Endometrial microvascular endothelial cells (primary cell): ENCODE data around the gene ZNF784. TPM values are rescaled to one million over a fixed set of nuclear protein-coding genes. Genes with fewer than 3 reads are reported as not detected.

Experiments used
- in situ Hi-C: cut with HindIII; loops from 2 replicates; pipeline ENCODE4 v1.10.0; 2017; ENCODE audit warnings: low sequenced_read_pairs, low pct_unique_long_range_greater_than_20kb; ENCODE audit errors: inconsistent ontology term
- total RNA-seq: library from RNA; depleted of rRNA; stranded (reverse); fragments of >200 nt; gene quantifications from one replicate; pipeline ENCODE4 v1.2.3, GENCODE V29; 2015; ENCODE audit errors: inconsistent ontology term

The ZNF784 gene
- total RNA-seq, 1 donor from 2014 or later = 1.0 TPM

DNA sequence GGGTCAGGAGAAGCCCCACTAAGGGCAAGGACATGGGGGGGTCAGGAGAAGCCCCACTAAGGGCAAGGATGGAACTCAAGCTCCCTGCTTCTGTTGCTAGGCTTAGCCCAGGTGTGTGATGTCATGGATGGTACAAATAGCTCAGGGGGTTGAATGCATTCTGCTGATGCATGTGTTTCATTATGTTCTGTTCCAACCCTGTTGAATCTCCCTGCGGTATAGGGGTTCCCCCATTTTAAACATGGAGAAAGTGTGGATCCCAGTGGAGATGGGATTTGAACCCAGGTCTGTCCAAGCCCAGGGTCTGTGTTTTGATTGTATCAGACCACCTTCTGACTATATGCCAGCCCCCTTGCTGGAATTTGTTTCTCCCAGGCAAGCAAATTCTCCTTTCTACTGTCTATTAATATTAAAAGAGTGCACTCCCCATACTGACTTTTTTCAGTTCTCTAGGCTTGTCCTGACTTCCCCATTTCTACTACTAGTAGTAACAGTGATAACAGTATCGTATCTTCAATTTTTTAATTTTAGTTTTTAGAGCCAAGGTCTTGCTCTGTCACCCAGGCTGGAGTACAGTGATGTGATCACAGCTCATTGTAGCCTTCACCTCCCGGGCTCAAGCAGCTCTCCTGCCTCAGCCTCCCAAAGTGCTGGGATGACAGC, 12.3 kb downstream of the ZNF784 start:
- in situ Hi-C loops = no loop called here

DNA sequence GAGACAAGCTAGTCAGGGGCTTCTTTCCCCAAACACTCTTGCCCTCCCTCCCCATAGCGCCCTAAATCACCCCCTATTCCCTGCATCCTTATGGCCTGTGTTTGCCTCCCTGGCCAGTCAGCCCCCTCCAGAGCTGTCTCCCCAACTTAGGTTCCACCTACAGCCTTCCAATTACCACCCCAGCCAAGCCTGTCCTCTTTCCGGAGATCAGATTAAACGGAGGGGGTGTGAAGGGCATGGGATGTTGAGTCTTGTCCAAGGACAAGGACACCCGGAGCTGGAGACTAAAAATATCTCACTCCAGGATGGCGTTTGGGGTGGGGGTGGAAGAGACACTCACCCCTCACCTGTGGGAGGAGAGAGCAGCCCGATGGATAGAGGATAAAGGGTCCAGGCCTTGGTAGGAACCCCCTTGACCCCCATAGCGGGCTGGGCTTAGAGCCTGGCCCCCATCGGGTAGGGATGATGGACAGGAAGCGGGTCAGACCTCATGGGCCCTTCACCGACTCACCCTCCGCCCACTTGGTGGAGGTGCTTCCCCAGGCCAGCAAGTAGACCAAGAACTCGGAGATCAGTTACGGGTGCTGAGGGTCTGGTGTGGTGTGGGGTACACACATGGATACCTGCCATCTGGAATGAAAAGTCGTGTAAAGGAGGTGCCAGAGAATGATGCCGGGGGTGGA, 12.9 kb downstream of the ZNF784 start:
- in situ Hi-C loops = no loop called here

DNA sequence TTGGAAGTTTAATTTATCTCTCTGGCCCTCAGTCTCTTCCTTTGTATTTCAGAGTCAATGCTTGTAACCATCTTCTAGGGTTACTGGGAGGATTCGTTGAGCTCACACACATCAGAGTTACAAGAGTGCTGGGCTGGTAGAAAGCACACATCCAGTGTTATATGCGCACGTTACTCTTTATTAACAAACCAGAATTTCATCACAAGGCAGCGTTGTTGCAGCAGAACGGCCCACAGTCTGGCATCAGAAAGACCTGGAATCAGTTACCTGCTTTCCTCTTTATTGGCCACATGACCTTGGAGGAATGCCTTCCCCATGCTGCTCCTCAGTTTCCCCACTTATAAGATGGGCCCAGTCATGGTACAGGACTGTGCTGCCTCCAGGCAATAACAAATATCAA, 15.0 kb downstream of the ZNF784 start:
- in situ Hi-C loops = no loop called here

DNA sequence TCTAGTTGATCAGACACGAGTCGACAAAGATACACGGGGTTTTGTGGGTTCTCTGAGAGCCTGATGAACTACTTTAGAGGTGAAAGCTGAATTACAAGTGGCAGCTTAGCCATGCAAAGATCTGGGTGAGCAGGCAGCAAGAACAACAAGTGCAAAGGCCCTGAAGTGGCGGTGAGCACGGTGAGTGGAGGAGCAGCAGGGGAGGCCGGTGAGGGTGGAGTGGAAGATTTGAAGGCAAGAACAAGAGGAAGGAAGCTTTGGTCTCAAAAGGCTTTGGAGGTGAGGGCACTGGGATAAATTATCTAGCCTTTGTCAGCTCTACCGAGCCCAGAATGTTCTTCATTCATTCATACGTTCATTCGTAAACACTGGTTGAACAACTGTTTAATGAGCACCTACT, 17.5 kb downstream of the ZNF784 start:
- in situ Hi-C loops = no loop called here

DNA sequence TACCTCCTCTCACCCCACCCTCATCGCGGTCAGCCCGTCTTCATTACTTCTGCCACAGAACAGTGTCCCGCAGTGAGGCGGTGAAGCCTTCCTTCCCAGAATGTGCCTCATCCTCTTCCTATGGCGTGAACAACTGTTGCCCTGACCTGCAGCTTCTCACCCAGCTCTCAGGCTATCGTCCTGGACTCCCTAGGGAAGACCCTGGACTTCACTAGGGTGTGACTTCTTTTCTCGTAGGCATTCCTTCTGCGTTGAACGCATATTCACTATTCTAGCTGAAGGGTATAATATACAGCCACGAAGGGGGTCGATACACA, 17.9 kb downstream of the ZNF784 start:
- in situ Hi-C loops = no loop called here

DNA sequence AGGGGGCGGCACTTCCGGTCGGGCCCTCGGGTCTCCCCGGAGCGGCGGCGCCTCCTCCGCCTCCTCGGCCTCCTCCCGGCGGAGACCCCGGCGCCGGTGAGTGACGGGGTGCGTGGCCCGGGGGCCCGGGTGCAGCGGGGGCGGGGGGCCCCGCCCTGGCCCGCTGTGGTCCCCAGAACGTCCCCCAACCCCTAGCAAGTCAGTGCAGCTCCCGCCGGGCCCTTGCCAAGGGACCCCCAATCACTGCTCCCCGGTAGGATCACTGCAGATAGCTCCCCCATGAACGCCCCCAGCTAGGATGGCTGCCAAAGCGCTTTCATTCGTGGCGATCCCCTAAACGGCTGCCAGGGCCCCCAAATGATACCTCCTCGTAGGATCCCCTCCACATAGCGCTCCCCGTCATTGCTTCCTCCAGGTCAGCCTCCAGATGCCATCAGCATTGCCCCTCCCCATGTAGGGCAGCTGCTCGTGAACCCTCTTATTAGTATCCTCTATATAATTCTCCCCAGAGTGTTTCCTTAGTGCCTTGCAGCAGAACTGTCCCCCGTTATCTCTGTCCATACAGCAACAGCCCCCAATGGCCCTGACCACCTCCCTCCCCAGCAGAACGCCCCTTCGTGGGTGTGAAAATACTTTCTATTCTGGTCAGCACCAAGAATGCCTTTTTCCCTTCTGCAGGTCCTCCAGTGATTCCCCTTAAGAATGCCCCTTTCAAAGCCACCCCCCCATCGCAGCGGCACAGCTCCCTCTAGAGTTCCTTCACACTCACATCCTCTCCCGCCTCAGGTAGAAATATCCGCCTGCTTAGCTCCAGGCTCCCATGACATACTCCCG, 18.5 kb downstream of the ZNF784 start, which contains the start of gene ZNF865:
Gene ZNF865 (plus strand): TSS at position 11 of the 834 bp plus-strand sequence. CDS start 7,972 bp downstream, outside the sequence.
- in situ Hi-C loops = no loop called here

DNA sequence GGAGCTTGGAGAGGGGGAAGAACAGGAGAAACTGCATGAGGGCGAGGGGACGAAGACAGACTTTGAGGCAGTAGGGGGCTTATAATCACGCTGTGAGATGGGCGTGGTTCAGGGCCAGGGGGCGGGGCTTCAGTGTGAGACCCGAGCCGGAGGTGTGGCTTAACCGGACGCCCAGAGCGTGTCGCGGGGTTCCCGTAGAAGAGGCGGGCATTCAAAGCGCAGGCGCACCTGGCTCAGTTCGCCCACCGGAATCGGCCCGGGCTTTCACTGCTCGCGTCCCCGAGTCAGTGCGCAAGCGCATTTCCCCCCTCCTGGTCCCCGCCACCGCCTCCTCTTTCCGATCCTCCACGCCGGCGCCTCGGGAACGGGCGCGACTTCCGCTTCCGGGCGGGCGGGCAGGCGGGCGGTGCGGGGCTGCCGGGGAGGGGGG, 19.1 kb downstream of the ZNF784 start:
- in situ Hi-C loops = no loop called here

DNA sequence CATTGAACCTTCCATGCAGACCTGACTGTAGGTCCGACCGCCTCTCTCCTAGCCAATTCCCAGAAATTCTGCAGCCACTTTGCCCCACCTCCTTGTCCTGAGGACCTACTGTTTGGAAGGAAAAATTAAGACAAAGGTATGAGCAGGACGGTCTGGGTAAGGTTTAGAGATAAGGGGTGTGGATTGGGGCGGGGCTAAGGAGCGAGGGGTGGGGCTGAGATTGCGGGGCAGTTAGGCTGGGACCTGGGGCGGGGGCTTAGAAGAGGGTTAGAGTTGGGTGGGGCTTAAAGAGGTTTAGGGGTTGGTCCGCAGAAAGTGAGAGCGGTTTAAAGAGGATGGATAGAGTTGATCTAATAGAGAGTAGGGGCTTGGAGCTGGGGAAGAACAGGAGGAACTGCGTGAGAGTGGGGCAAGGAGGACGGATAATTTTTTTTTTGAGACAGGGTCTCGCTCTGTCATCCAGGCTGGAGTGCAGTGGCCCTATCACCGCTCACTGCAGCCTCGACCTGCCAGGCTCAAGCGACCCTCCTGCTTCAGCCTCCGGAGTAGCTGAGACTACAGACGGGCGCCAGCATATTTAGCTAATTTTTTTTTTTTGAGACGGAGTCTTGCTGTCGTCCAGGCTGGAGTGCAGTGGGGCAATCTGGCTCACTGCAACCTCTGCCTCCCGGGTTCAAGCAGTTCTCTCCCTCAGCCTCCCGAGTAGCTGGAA, 20.6 kb downstream of the ZNF784 start:
- in situ Hi-C loops = no loop called here

DNA sequence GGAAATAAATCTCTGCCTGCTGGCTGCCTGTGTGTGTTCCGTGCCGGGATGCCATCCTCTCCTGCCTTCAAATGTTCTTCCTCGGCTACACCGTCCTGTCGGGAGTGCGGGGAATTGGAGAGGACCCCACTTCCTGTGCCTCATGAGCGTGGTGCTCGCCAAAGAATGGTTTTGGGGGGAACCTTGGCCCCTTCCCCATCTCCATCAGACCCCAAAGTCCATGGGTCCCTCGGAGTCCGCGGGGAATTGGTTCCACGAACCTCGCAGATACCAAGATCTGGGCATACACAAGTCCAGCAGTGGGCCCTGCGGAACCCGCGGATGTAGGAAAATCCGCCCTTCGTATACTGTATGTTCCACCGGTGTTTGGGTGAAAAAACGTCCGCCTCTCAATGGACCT, 21.3 kb downstream of the ZNF784 start:
- in situ Hi-C loops = no loop called here

DNA sequence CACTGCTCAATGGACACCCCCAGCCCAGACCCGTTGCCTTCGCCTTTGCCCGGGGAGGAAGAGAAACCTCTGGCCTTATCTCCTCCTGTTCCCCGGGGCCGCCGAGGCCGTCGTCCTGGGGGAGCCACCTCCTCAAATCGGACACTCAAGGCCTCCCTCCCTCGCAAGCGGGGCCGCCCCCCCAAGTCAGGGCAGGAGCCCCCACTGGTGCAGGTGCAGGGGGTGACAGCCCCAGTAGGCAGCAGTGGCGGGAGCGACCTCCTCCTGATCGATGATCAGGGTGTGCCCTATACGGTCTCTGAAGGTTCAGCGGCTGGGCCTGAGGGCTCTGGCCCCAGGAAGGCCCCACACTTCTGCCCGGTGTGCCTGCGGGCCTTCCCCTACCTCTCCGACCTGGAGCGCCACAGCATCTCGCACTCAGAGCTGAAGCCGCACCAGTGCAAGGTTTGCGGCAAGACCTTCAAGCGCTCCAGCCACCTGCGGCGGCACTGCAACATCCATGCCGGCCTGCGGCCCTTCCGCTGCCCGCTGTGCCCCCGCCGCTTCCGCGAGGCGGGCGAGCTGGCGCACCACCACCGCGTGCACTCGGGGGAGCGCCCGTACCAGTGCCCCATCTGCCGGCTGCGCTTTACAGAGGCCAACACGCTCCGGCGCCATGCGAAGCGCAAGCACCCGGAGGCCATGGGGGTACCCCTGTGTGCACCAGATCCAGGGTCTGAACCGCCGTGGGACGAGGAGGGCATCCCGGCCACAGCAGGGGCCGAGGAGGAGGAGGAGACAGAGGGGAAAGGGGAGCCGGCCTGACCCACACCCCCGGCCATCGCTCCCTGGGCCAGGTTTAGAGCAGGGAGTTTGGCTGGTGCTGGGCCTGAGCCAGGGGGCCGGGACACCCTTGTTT, 22.0 kb downstream of the ZNF784 start:
- in situ Hi-C loops = no loop called here

DNA sequence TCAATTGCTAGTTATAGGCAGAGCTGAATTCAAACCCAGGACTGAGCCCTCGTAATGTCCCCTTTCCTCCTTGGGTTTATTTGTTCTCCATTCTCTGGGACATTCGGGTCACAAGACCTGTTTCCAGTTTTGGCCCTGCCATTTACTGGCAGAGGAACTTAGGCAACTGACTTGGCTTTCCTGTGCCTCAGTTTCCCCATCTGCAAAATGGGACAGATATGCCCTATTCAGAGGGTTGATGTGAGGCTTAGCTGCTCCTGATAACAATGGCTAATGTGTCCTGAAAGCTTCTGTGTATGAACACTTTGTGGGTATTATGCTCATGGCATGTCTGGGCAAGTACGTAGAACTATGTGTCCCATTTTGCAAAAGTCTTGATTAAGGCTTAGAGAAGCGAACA, 23.3 kb downstream of the ZNF784 start:
- in situ Hi-C loops = no loop called here

DNA sequence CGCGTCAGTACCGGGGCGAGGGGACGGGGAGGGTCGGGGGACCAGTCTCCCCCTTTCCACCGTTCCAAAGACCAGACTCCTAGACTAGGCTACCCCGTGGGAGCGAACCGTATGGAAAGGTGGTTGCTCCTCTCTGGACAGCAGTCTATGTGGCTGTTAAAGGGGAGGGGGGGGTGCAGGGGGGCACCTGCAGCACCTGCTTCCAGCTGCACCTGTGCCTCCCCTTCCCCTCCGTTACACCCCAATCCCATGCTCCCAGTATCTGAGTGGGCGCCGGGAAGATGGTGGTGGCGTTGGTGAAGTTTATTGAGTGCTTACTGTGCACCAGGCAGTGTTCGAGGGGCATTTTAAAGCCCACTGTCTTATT, 23.7 kb downstream of the ZNF784 start:
- in situ Hi-C loops = no loop called here

DNA sequence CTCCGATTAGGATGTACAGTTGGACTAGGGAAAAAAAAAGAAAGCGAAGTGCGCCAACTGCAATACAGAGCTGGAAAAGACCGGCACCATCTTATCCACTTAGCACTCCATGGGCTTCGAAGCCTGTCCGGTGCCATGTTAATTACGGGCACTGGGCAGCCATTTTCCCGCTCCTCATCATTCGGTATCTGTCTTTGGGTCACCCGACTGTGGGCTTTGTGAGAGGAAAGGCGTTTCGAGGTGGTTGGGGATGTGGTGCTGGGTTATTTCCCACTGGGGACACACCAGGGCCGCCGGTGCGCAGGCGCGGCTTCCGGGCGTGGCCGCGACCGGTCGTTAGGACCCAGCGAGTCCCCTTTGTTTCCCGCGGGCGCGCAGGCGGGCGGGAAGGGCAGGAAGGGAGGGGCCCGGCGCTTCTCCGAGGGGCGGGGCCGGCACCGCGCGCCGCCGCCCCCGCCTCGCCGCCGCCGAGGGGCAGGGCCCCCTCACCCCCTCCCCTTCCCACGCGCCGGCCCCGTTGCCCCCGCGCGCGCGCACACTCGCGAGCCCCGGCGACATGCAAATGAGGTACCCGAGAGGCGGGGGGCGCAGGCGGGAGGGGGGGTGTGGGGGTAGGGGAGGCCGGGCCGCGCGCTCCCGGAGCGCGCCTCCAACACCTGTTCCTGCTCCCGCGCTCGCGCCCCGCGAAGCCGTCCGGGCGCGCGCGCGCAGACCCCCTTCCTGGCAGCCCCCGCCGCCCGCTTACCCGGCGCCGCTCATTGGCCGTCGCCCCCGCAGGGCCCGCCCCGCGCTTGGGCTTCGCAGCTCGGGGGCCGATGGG, 24.3 kb downstream of the ZNF784 start, which contains the start of gene ZNF524:
Gene ZNF524 (plus strand): TSS at position 447 of the 820 bp plus-strand sequence. CDS start 1,825 bp downstream, outside the sequence.
- in situ Hi-C loops = no loop called here

DNA sequence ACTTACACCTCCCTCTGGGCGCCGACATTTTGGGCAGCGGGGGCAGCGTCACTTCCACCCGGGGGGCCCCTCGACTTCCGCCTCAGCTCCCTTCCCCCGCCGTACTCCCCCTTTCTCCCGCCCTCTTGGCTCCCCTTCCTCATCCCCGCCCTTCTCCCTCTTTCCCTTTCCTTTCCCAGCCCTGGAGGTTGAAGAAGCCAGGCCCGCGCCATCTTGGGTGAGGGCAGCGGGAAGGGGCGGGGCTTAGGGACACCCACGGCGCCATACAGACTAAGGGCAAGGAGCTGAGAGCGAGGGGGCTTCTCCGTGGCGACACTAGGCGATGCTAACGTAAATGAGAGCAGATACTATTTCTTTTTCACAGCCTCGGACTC, 24.9 kb downstream of the ZNF784 start, which contains the start of gene FIZ1:
Gene FIZ1 (minus strand): TSS at position 50 of the 374 bp plus-strand sequence. CDS start 1,652 bp downstream, outside the sequence.
- in situ Hi-C loops = no loop called here

DNA sequence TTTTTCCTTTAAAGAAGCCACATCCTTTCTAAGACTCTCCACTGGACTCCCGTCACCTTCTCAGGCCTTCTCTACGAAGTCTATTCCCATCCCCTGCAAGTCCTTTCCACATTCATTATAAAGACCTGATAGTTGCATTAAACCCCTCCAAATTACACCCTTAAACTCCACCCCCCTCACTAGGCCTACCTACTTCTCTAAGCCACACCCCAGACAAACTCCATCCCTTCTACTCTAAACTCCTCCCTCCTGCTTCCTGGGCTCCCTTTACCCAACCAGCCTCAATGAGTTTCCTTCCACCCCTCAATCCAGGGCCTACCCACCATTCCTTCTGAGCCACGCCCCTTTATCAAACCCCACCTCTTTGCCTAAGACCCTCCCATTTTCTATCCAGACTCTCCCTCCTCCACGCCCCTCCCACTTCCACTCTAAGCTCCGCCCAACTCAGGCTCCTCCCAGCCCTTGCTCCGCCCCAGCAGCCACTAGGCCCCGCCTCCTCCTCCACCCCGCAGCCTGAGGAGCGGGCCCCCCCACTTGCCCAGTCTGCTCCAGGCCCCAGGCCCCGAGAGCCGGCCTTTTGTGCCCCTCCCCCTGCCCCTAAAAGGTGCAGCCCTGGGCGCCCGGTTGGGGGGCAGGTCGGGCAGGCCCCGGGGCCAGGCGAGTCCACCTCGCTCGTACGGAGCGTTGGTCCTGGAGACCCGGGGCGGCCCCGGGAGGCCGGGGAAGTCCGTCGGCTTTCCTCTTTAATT, 25.5 kb downstream of the ZNF784 start:
- in situ Hi-C loops = no loop called here

DNA sequence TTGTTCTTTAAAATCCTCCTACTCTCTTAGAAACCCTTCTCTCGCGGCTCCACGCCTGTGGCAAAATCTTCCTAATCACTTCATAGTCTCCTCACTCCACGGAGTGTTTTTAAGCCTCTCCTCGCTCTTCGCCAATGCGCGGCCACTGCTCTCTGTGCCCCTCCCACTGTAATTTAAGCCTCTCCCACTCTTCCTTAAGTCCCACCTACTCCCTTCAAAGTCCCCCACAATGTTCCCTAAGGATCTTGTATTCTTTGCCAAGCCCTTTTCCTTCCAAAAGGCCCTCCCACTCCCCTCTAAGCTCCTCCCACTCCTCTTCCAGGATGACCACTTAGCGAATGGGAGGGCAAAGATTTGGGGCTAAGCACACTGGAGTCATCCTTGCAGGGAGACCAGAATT, 26.3 kb downstream of the ZNF784 start:
- in situ Hi-C loops = no loop called here

DNA sequence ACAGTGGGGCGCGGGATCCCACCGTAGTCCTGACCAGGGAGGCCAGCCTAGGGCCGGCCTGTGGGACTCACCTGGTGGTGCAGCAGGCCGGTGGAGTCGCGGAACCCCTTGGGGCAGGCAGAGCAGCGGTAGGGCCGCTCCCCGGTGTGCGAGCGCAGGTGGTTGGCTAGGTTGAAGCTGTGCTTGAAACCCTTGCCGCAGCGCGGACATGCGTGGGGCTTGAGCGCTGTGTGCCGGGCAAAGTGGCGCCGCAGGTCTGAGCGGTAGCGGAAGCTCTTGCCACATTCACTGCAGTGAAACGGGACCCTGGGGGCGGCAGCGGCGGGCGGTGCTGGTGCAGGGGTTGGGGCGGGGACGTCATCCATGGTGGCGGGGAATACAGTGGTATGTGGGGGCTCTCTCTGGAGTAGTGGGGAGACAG, 26.9 kb downstream of the ZNF784 start:
- in situ Hi-C loops = no loop called here
